Endothelial cell of umbilical vein (primary cell): ENCODE results near the gene RPS6KA3. TPM values are rescaled to one million over a fixed set of nuclear protein-coding genes. Genes with fewer than 3 reads are reported as not detected.
A peak's percentile ranks its signal among the peaks of the same experiment; 100 is the strongest.

Source experiments
- BruUV-seq: library from RNA; stranded (reverse); fragments of 400-500 nt; replicated peaks from 2 replicates; lab custom pipeline; 2021; lab: Mats Ljungman, UMichigan
- CTCF ChIA-PET: fragments of 300-600, 350-600 bp; sonication (Branson Sonifier 250); formaldehyde crosslinking; loops from one replicate; lab custom pipeline; 2021; ENCODE audit warnings: antibody characterized with exemption, inconsistent platforms; lab: Charles Lee
- POLR2A ChIA-PET: fragments of 300-600, 350-600 bp; sonication (Branson Sonifier 250); formaldehyde crosslinking; loops from one replicate; lab custom pipeline; 2021; ENCODE audit warnings: antibody characterized with exemption, inconsistent platforms; lab: Charles Lee
- DNase-seq: peaks from one replicate; pipeline ENCODE4 v3.0.0-alpha.2; 2011; ENCODE audit warnings: low read depth, low spot score
- FAIRE-seq: peaks from 2 replicates; lab custom pipeline; 2011; peaks lifted over from hg19 to GRCh38; lab: Jason Lieb, UNC
- H2AFZ ChIP-seq: 2 replicates; pipeline ENCODE4 v1.6.0; 2012; ENCODE audit warnings: low read depth, low read length, control low read depth, inconsistent platforms
- H3K27ac ChIP-seq: 2 replicates; pipeline ENCODE4 v1.5.1; 2011; ENCODE audit warnings: low read depth, mild to moderate bottlenecking, control low read depth, low read length, moderate library complexity; ENCODE audit not compliant: insufficient read depth
- H3K27me3 ChIP-seq, 2 experiments: 2 replicates each; pipeline versions ENCODE4 v1.6.0 to v1.6.1; 2011; ENCODE audit warnings: low read length in 2 of 2, mixed read lengths in 1 of 2; ENCODE audit not compliant: control insufficient read depth in 2 of 2, insufficient read depth in 2 of 2
- H3K36me3 ChIP-seq, 2 experiments: 2 replicates in 1 of 2; 3 replicates in 1 of 2; pipeline ENCODE4 v1.5.1; 2011; ENCODE audit warnings: low read length in 2 of 2, mild to moderate bottlenecking in 1 of 2, moderate library complexity in 1 of 2; ENCODE audit not compliant: control insufficient read depth in 2 of 2, insufficient read depth in 2 of 2; ENCODE audit errors: extremely low read depth in 1 of 2
- H3K4me1 ChIP-seq: 3 replicates; pipeline ENCODE4 v1.5.1; 2011; ENCODE audit warnings: mild to moderate bottlenecking, low read length; ENCODE audit not compliant: control insufficient read depth, insufficient read depth; ENCODE audit errors: extremely low read depth
- H3K4me2 ChIP-seq: 2 replicates; pipeline ENCODE4 v1.6.1; 2011; ENCODE audit warnings: low read length, control low read depth, mixed read lengths; ENCODE audit not compliant: insufficient read depth
- H3K4me3 ChIP-seq, 3 experiments: fragments of 200-600 bp in 1 of 3; sonication (generic), shearing (Covaris generic) in 1 of 3; replicated peaks in 1 of 3; 2 replicates each; pipeline ENCODE4 v1.5.1; 2011 to 2016; ENCODE audit warnings: control low read depth in 3 of 3, low read length in 3 of 3, mild to moderate bottlenecking in 2 of 3, inconsistent platforms in 1 of 3, low read depth in 1 of 3, moderate library complexity in 1 of 3; ENCODE audit not compliant: insufficient read depth in 1 of 3
- H3K79me2 ChIP-seq: 2 replicates; pipeline ENCODE4 v1.6.0; 2012; ENCODE audit warnings: low read length, inconsistent platforms; ENCODE audit not compliant: control insufficient read depth, insufficient read depth
- H3K9ac ChIP-seq: replicated peaks from 2 replicates; pipeline ENCODE3; 2011; ENCODE audit warnings: low read length, control low read depth; ENCODE audit not compliant: insufficient read depth; ENCODE audit errors: extremely low read depth
- H3K9me1 ChIP-seq: replicated peaks from 3 replicates; pipeline ENCODE4 v1.6.0; 2011; ENCODE audit warnings: mild to moderate bottlenecking, low read length; ENCODE audit not compliant: control insufficient read depth, insufficient read depth; ENCODE audit errors: extremely low read depth
- H3K9me3 ChIP-seq: replicated peaks from 2 replicates; pipeline ENCODE4 v1.5.1; 2012; ENCODE audit warnings: low read length, inconsistent platforms; ENCODE audit not compliant: control insufficient read depth, insufficient read depth
- H4K20me1 ChIP-seq: replicated peaks from 2 replicates; pipeline ENCODE3; 2011; ENCODE audit warnings: mild to moderate bottlenecking, low read length; ENCODE audit not compliant: control insufficient read depth, insufficient read depth; ENCODE audit errors: extremely low read depth
- EZH2 ChIP-seq: IDR thresholded peaks from 2 replicates; pipeline ENCODE4 v1.6.1; 2012; ENCODE audit warnings: borderline replicate concordance, low read depth, mild to moderate bottlenecking, moderate library complexity, low read length, inconsistent platforms; ENCODE audit not compliant: severe bottlenecking
- FOS ChIP-seq: IDR thresholded peaks from 2 replicates; pipeline ENCODE4 v1.6.1; 2011; ENCODE audit warnings: mild to moderate bottlenecking, low read length, moderate library complexity, borderline replicate concordance; ENCODE audit not compliant: insufficient read depth
- GATA2 ChIP-seq: IDR thresholded peaks from 2 replicates; pipeline ENCODE4 v1.7.0; 2011; ENCODE audit warnings: low read depth, mild to moderate bottlenecking, moderate library complexity, mixed read lengths, low read length; ENCODE audit not compliant: insufficient read length, insufficient read depth
- JUN ChIP-seq: IDR thresholded peaks from 2 replicates; pipeline ENCODE4 v1.6.1; 2011; ENCODE audit warnings: borderline replicate concordance, low read depth; ENCODE audit not compliant: insufficient read length, insufficient read depth
- MYC ChIP-seq: IDR thresholded peaks from one replicate; pipeline ENCODE4 v1.6.1; 2011; ENCODE audit warnings: mild to moderate bottlenecking, low read depth, low read length
- POLR2A ChIP-seq: IDR thresholded peaks from 2 replicates; pipeline ENCODE4 v1.6.1; 2012; ENCODE audit warnings: low read depth, mild to moderate bottlenecking, control low read depth, low read length
- POLR2AphosphoS5 ChIP-seq: IDR thresholded peaks from 2 replicates; pipeline ENCODE4 v1.6.1; 2012; ENCODE audit warnings: low read depth, mild to moderate bottlenecking, control low read depth, low read length, moderate library complexity; ENCODE audit not compliant: insufficient read depth
- dilution Hi-C: fragments of 300-500 bp; cut with MboI; formaldehyde crosslinking; loops from one replicate; pipeline ENCODE4 v1.15.0; 2019; ENCODE audit warnings: low sequenced_read_pairs; ENCODE audit not compliant: extremely low pct_ligation_motif_present
- intact Hi-C: fragments of 100-400 bp; cut with micrococcal nuclease; formaldehyde crosslinking; loops from one replicate; pipeline ENCODE4 v1.10.0; 2022
- polyA plus RNA-seq, 4 experiments: library from polyadenylated mRNA; depleted of rRNA in 3 of 4; stranded (reverse) in 3 of 4; unstranded in 1 of 4; fragments of >200 nt; gene quantifications; 2 replicates each; pipeline versions ENCODE4 v1.2.1 to v1.2.3, GENCODE V29; 2011 to 2012; ENCODE audit warnings: missing spikeins in 1 of 4
- total RNA-seq: library from RNA; stranded (reverse); gene quantifications from 2 replicates; pipeline ENCODE4 v1.2.3, GENCODE V29; 2021
- TF ChIP-seq, protein P1 (sequence below): IDR thresholded peaks from 2 replicates; pipeline ENCODE4 v1.6.1; 2011; ENCODE audit not compliant: insufficient read depth, insufficient read length
- TF ChIP-seq, protein P2 (sequence below), 2 donors: IDR thresholded peaks; 1 replicate in 1 of 2; 2 replicates in 1 of 2; pipeline ENCODE4 v1.5.1; 2011; ENCODE audit warnings: low read length in 2 of 2, mild to moderate bottlenecking in 2 of 2, moderate library complexity in 2 of 2, control low read depth in 1 of 2, inconsistent platforms in 1 of 2, low read depth in 1 of 2; ENCODE audit not compliant: insufficient read depth in 1 of 2; ENCODE audit errors: extremely low read depth in 1 of 2

The RPS6KA3 gene
- total and polyA plus RNA-seq, 2 donors (not counting 3 experiments of a cell fraction or from before 2014, with no cell fraction given): 24.4 to 61.6 TPM

DNA sequence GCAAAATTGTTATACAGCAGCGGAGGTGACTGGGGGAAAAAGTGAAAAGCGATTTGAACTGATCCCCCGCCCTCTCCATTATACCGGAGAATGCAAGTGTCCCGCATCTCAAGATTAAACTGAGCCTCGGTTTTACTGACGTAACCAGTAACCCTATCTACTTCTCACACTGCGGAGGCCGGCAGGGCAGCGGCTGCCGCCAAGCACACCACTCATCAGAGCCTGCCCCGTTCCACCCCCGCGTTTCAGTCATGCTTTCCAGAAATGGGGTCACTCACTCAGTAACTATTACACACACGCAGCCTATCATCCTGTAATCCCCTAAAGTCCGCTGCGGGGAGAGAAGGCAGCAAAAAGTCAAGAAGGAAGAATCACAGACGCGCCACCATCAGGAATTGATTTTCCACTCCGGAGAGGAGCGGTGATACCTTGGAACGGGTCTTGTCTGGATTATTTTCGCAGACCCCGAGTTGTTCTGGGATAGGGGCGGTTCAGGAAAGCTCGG, 1.4 kb downstream of the RPS6KA3 start:
- intact Hi-C loops (loop anchor here (5.0 kb wide), 3 partner anchors 123 to 252 kb away; partner anchors contain the start of gene EIF1AX), dilution Hi-C loops (no loop called here)
- TF ChIP-seq, protein P1, sequence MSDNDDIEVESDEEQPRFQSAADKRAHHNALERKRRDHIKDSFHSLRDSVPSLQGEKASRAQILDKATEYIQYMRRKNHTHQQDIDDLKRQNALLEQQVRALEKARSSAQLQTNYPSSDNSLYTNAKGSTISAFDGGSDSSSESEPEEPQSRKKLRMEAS: no peak
- no peak for TF ChIP-seq MYC
- no peak for TF ChIP-seq FOS
- TF ChIP-seq EZH2: no peak
- TF ChIP-seq JUN: no peak
- no peak for TF ChIP-seq GATA2
- no peak for TF ChIP-seq POLR2AphosphoS5
- no peak for TF ChIP-seq POLR2A
- TF ChIP-seq, protein P2, sequence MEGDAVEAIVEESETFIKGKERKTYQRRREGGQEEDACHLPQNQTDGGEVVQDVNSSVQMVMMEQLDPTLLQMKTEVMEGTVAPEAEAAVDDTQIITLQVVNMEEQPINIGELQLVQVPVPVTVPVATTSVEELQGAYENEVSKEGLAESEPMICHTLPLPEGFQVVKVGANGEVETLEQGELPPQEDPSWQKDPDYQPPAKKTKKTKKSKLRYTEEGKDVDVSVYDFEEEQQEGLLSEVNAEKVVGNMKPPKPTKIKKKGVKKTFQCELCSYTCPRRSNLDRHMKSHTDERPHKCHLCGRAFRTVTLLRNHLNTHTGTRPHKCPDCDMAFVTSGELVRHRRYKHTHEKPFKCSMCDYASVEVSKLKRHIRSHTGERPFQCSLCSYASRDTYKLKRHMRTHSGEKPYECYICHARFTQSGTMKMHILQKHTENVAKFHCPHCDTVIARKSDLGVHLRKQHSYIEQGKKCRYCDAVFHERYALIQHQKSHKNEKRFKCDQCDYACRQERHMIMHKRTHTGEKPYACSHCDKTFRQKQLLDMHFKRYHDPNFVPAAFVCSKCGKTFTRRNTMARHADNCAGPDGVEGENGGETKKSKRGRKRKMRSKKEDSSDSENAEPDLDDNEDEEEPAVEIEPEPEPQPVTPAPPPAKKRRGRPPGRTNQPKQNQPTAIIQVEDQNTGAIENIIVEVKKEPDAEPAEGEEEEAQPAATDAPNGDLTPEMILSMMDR (IDR thresholded peaks at IDR 0.05; ENCODE audit: extremely low read depth in 1 of 2, insufficient read depth in 1 of 2, low read depth in 1 of 2, low read length in 2 of 2): no peak
- Histone ChIP-seq H2AFZ (peak overlapping the region; percentile 63), H3K4me2 (peak overlapping the region; percentile 94), H3K4me1 (peaks cover 23% of the 10 kb centered on the region), H4K20me1 (no peaks in the 10 kb centered on the region), H3K4me3 (peak overlapping the region; percentile 69 to 81 (median 73)), H3K9ac (peak overlapping the region; percentile 76), H3K79me2 (peaks cover 44% of the 10 kb centered on the region), H3K36me3 (no peaks in the 10 kb centered on the region), H3K9me3 (no peaks in the 10 kb centered on the region), H3K27me3 (no peaks in the 10 kb centered on the region), H3K27ac (peak overlapping the region; percentile 75), H3K9me1 (no peaks in the 10 kb centered on the region)
- BruUV-seq: TSS peak; percentile 94
- no peak for FAIRE-seq
- peak; percentile 66 for DNase-seq
- POLR2A ChIA-PET: no interaction called here
- CTCF ChIA-PET: no interaction called here
